ENCODE data around the gene C1QTNF7.

Gene C1QTNF7

GRCh38 chr4:15413623-15414019 lies 14.2 kb upstream of the C1QTNF7 start:
- no peak for DNase-seq

GRCh38 chr4:15414551-15415091 lies 13.2 kb upstream of the C1QTNF7 start:
- DNase-seq, result no peak

DNA sequence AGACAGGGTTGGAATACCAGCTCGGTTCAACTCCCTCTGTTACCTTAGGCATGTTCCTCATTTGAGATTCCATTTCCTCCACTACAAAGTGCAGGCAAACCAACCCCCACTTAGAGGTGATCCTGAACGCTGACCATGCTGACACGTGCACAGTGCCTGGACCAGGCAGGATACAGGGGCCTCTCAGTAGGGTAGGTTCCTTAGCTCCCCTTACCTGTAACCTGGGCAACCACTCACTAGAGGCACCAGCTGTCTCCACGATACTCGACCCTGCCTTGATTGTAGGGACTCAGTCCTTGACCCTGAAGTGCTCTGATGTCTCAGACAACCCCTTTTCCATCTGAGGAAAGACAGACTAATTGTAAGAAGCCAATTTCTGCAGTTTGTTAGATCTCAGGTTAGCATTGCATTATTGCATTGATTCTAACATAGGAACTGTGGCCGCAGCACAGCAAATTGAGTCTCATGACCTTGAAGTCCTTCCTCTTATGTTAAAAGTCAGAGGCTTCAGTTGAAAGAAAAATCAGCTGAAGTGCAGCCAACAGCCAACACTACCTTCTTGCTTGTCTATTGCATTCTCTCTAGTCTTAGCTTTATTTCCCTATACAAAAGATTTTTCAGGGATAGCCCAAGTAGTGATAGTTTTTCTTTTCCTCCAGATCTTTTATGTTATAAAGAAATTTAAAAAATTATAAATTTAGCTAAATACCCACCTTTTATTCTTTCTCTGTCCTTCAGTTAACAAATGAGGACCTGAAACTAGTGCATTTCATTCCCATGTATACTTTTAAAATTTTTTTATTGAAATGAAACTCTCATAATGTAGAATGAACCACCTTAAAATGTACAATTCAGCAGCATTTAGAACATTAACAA lies 11.2 kb upstream of the C1QTNF7 start:
- no peak for DNase-seq

GRCh38 chr4:15417233-15417660 lies 10.6 kb upstream of the C1QTNF7 start:
- DNase-seq, result no peak

GRCh38 chr4:15418956-15419355 lies 8.9 kb upstream of the C1QTNF7 start:
- no peak for DNase-seq

DNA sequence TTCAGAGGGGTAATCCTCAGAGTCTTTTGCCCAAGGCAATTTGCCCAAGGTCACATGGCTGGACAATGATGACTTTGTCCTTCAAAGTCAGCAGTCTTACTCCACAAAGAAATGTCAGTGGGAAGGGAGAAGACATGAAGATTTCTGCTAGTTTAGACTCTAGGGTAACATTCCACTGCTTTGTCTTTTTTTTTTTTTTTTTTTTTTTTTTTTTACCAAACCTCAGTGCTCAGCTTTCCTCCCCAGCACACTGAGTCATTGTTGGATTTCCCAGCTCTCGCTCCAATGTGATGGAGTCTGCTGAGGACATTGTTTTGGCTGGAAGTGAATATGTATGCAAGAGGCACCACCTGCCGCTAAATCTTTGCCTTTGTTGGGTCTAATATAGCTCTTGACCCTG lies 7.2 kb upstream of the C1QTNF7 start:
- DNase-seq, result peak in 13 of 56 donors; percentile 6 to 47 (median 21)

- DNase-seq, result no peak
Measured at GRCh38 chr4:15423285-15423711, 4.5 kb upstream of the C1QTNF7 start.

- DNase-seq, result no peak
Measured at GRCh38 chr4:15425520-15425919, 2.3 kb upstream of the C1QTNF7 start.

GRCh38 chr4:15427161-15427560 lies 672 bp upstream of the C1QTNF7 start:
- DNase-seq, result no peak

- no peak for DNase-seq
Measured at GRCh38 chr4:15428611-15429010, 778 bp downstream of the C1QTNF7 start.

GRCh38 chr4:15434091-15434490 lies 6.3 kb downstream of the C1QTNF7 start:
- no peak for DNase-seq

DNA sequence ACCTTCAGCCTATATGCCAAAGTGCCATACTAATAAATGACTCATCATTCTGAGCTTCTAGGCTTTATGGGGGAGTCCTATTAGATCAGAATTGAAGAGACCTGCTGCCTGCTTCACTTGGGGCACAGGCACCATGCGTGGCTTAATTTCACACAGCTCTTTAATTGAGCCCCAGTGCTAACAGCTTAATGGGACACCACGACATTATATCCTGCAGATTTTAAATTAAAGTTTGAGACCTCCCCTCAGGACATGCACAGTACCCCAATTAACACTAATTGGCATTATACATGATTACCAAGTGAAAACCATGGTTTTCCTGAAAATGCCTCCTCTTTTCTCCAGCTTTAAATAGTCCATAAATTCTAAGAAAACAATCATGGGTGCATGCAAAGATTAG lies 6.8 kb downstream of the C1QTNF7 start:
- DNase-seq, result no peak

DNA sequence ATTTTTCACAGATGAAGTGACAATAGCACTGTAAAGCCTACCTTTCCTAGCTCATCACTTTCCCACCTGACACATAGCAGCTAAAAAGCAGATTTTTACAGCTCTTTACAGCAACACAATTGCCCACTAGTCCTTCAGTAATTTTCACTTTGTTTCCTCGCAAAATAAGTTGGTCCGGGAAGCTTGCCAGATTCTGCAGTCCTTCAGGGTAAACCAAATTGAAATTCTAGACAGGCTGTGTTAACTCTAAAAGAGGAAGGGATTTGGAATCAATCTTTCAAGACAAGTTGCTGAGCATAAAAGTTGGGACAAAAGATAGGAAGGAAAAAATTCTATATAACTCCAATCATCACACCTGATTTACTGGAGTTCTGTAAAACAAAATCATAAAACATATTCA lies 8.7 kb downstream of the C1QTNF7 start:
- DNase-seq, result peak in 28 of 56 donors; percentile 1 to 75 (median 12)

DNA sequence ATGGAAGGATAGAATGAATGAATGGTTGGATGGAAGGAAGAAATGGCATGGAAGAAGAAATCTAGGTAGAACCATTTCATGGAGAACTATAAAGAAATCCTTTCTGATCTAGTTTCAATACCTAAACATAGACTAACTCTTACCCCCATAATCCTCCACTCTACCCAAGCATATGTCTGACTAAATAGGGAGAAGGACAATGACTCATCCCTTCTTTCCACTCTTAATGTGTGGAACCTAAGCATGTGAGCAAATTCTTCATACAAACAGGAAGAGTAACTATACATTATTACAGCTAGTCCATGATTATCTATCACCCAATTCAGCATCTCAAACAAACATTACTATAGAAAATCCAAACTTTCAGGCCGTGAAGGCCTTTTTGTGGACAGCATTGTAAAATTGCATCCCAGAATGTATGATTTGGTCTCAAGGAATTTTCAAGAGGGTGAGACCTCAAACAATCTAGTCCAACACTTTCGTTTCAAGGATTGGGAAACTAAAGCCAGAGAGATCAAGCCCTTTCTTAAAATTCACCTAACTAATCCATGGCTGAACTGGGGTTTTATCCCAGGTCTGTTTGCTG lies 11.2 kb downstream of the C1QTNF7 start:
- no peak for DNase-seq

GRCh38 chr4:15443371-15444160 lies 15.7 kb downstream of the C1QTNF7 start:
- DNase-seq, result no peak

GRCh38 chr4:15444276-15444675 lies 16.4 kb downstream of the C1QTNF7 start:
- DNase-seq, result no peak

DNA sequence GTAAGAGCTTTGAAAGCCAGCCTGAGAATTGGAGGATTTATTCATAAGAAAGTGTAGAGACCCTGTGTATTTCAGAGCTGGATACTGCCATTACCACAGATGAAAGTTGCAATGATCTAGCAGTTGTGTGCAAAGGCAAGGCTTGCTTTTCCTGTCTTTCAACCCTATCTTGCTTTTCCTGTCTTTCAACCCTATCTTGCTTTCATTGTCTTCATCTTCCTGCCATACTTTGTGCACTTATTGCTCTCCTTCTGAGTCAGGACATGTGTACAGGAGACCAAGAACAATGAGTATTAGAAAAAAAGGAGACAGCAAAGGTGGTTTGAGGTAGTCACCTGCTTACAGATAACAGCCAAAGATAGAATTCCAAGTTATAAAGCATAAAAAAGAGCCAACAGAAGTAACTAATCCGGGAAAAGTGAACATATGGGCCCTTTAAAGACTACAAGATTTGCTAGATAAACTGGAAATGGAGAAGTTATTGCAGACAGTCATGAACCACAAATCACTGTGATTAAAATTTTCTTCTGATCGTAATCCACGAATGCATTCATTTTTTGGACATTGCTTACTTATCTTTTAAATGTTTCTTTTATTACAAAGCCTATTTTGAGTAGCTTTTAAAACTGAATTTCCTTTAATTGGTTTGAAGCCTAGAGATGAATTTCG lies 17.2 kb downstream of the C1QTNF7 start:
- no peak for DNase-seq

DNA sequence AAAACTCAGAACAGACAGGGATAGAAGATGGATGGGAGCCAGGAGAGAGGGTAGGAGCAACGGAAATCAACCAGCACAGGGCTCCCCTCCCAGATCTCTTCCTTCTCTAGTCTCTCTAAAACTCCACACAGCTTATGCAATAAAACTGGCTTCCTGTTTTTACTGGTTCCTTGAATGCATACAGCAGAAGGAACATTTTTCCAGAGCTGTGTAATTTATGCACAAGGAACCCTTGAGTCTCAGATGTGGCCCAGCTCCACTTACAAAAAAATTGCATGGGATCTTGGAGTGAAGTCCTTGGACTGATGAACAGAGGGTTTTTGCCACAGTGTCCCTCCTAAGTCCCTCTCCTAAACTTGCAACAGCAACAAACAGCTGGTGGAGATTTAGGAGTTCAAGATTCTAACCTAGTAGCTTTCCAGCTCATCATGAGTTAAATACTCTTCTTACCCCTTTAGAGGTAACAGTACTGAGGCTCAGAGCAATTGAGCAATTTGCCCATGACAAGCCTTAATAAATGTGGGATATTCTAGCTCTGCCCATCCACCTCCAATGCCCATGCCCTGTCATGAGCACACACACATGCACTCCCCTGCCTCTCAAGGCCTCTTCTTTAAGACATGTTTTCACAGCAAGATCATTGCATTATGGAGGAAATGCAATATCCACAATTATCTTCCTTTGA lies 23.5 kb downstream of the C1QTNF7 start:
- no peak for DNase-seq

- DNase-seq, result no peak
Measured at GRCh38 chr4:15451866-15452765, 24.3 kb downstream of the C1QTNF7 start.

DNA sequence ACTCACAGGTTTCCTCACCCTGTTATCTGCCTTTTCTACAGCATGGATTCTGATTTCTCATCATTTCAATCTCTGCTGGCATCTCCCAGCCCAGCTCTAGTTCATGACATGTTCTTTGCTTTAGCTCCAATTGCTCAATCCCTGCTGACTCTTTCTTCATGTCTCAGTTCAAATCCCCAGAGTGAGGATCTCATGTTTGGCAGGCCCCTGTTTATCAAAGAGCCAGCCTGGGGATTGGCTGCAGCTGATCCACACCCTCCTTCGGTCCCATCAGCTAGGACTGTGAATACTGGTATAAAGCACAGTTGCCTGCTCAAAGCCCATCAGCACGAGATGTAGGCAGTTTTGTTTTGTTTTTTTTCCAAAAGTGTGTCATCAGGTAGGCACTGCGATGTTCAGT lies 27.5 kb downstream of the C1QTNF7 start:
- DNase-seq, result no peak

Data from amygdala (tissue), 56 donors.